HG02642 (cell line): ENCODE results near the gene SEC23IP.
"Not testable (repeated sequence)": the region's sequence is repeated elsewhere in the genome, so short reads cannot be mapped to it uniquely, and the experiment has no call there.

Experiments
- ATAC-seq: cut with Tn5 transposase; IDR thresholded peaks from one replicate; pipeline ENCODE4 v1.9.1; 2021; ENCODE audit warnings: mild to moderate bottlenecking; ENCODE audit not compliant: unreplicated experiment, poor library complexity

The SEC23IP gene

DNA sequence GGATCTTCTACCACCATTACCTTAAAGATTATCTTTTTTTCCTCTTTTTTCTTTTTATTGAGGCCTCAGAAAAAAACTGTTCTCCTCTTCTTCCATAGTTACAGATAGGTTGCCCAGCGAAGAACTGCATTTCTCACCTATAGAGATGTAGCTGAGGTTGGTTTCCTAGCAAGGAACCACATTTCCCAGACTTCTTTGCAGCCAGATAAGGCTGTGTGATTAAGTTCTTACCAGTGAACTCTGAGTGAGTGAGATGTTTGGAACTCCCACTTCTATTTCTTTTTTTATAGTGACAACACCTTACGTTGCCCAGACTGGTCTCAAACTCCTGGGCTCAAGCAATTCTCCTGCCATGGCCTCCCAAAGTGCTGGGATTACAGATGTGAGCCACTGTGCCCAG, 14.0 kb upstream of the SEC23IP start:
- ATAC-seq: no peak

DNA sequence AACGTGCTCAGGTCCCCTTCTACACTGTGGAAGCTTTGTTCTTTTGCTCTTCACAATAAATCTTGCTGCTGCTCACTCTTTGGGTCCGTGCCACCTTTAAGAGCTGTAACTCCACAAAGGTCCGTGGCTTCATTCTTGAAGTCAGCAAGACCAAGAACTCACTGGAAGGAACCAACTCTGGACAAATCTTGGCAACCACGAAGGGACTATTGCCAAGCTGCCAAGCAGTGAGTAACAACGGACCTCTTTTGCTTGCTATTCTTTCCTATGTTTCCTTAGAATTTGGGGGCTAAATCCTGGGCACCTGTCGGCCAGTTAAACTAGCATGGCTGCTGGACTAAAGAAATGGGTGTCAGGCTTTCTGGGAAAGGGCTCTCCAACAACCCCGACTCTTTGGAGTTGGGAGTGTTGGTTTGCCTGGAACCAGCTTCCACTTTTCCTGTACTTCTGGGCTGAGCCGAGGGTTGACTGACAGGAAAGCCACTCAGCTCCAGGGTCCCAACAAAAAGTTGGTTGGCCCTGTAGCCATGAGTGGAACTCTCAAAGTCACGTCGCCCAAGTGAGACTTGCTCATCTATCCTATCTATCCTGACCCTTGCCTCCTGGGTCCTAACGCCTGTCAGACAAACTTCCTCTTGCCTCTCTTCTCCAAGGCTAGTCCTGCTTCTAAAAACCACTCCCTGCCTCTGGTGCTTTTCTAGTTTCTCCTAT, 8.5 kb upstream of the SEC23IP start:
- not testable (repeated sequence) for ATAC-seq

DNA sequence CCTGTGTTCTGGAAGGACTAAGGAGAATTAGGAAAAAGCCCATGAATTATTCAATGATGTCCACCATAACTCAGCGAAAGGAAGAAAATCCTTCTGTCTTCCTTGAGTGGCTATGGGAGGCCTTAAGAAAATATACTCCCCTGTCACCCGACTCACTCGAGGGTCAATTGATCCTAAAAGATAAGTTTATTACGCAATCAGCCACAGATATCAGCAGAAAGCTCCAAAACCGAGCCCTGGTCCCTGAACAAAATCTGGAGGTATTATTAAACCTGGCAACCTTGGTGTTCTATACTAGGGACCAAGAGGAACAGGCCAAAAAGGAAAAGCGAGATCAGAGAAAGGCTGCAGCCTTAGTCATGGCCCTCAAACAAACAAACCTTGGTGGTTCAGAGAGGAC, 6.5 kb upstream of the SEC23IP start:
- ATAC-seq: not testable (repeated sequence)

DNA sequence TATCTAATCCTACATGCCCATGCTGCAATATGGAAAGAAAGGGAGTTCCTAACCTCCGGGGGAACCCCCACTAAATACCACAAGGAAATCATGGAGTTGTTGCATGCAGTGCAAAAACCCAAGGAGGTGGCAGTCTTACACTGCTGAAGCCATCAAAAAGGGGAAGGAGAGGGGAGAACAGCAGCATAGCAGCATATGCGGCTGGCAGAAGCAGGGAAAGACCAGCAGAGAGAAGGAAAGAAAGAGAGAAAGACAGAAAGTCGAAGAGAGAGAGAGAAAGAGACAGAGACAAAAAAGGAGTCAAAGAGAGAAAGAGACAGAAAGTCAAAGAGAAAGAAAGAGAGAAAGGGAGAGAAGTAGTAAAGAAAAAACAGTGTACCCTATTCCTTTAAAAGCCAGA, 3.8 kb upstream of the SEC23IP start:
- not testable (repeated sequence) for ATAC-seq

DNA sequence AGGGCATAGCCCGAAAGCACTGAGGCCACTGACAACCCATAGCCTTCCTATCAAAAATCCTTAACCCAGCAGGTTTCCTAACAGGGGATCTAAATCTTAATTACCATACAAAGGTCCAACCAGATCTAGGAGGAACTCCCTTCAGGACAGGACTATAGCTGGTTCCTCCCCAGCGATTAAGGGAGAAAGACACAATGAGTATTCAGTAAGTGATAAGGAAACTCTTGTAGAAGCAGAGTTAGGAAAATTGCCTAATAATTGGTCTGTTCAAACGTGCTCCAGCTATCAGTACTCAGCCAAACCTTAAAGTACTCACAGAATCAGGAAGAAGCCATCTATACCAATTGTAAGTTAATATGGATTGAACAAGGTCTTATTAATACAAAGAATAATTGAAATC, 3.3 kb upstream of the SEC23IP start:
- not testable (repeated sequence) for ATAC-seq

DNA sequence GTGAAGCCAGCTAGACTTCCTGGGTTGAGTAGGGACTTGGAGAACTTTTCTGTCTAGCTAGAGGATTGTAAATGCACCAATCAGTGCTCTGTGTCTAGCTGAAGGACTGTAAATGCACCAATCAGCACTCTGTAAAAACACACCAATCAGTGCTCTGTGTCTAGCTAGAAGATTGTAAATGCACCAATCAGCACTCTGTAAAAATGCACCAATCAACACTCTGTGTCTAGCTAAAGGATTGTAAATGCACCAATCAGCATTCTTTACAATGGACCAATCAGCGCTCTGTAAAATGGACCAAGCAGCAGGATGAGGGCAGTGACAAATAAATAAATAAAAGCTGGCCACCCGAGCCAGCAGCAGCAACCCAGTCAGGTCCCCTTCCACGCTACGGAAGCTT, 2.2 kb upstream of the SEC23IP start:
- ATAC-seq: not testable (repeated sequence)

DNA sequence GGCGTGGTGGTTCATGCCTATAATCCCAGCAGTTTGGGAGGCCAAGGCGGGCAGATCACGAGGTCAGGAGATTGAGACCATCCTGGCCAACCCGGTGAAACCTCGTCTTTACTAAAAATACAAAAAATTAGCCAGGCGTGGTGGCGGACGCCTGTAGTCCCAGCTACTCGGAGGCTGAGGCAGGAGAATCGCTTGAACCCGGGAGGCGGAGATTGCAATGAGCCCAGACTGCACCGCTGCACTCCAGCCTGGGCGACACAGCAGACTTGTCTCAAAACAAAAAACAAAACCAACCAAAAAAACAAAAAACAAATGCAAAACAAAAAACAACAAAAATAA, 712 bp upstream of the SEC23IP start:
- ATAC-seq: not testable (repeated sequence)

DNA sequence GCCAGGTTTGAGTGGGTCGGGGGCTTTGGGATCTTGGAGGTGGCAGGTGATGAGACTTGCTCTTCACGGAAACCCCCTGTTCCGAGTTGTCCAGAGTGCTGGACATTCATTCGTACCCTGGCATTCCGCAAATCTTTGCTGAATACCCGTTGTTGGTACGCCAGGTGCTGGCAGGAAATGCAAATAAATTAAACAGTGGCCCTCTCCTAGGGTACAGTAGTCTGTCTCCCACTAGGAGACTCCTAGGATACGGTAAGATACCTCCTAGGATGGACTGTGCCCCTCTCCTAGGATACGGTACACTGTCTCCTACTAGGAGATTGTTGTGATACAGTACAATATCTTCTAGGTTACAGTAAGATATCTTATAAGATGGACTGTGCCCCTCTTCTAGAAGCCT, 544 bp downstream of the SEC23IP start:
- ATAC-seq: no peak

DNA sequence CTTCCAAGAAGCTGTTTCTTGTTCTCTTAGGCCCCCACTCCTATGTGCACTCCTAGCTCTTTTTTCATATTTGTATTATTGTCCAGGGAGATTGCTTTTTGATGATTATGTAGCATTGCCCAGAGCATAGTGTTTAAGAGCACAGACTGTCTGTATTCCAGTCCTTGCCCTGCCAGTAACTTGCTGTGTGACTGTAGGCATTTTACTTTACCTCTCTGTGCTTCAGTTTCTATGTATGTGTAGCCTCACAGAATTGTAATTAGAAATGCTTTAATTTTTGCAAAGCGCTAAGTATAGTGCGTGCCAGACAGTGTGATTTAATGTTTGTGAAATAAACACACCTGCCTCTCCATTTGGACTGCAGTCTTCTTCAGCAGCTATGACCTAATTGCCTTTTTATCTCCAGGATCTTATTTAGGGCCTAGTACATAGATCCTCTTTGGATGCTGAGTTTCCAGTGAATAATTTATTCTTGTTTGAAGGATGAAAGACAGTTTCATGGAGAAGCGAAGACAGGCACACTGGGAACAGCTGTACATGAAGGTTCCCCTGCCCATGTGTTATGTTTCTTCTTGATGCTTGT, 1.4 kb downstream of the SEC23IP start:
- ATAC-seq: no peak

DNA sequence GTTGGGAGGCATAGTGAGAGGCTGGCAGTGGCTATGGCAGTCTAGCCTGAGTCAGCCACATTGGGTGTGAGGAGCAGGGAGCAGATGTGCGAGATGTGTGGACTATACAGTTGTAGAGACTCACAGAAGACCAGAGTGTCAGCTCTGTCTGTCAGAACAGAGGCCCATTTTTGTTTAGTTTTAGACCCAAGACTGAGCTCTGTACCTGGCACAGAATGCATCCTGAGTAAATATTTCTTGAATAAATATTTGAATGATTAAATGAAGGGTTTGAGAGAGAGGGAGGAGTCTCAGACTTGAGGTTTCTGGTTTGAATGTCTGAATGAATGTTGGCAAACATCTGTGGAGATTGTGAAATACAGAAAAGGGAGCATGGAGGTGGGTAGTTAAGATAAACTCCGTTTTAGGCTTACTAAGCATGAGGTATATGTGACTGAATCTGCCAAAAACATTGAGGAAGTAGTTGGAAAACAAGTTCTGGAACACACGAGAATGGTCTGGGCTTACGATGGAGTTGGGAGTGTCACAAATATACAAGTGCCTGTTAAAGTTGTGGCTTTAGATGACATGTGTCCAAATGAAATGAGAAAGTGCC, 3.6 kb downstream of the SEC23IP start:
- ATAC-seq: no peak

DNA sequence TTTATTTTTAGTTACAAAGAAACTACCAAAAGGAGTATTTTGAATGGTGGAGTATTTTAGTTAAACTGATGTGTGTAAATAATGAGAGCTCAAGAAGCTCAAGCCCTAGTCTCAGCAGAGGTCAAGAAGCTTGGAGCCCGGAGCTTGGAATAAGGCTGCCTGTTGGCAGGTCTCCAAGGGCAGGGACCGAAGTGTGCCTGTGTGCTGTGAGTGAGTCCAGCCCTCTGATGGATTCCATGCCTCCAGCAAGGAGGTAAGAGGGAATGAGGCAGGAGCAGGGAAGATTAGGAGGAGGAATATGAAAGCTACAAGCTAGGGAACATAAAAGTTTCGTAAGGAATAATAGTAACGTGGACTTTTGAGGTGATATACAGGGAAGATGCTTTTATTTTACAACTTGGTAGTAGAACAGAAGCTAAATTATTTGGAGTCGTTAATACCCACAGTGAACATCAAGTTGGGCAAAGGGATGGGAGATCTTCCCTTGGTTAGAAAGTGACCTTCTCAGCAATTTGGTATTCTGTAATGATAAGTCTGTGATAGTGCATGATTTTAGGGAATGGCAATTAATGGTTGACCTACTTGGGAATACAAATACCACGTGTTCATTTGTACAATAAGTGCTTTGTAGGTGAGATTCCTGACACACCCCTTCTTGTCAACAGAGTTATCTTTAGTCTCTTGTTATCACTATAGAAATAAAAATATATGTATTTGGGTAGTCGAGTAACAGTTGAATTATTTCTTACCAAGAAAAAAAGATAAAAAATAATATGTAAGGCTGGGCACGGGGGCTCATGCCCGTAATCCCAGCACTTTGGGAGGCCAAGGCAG, 4.6 kb downstream of the SEC23IP start:
- ATAC-seq: no peak

DNA sequence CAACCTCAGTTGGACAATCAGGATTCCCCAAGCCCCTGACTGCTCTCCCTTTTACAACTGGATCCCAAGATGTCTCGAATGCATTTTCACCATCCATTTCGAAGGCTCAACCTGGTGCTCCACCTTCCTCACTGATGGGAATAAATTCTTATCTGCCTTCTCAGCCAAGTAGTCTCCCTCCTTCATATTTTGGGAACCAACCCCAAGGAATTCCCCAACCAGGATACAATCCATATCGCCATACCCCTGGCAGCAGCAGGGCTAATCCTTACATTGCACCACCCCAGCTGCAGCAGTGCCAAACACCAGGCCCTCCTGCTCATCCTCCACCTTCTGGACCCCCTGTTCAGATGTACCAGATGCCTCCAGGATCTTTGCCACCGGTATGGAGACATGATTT, 6.0 kb downstream of the SEC23IP start:
- ATAC-seq: no peak

DNA sequence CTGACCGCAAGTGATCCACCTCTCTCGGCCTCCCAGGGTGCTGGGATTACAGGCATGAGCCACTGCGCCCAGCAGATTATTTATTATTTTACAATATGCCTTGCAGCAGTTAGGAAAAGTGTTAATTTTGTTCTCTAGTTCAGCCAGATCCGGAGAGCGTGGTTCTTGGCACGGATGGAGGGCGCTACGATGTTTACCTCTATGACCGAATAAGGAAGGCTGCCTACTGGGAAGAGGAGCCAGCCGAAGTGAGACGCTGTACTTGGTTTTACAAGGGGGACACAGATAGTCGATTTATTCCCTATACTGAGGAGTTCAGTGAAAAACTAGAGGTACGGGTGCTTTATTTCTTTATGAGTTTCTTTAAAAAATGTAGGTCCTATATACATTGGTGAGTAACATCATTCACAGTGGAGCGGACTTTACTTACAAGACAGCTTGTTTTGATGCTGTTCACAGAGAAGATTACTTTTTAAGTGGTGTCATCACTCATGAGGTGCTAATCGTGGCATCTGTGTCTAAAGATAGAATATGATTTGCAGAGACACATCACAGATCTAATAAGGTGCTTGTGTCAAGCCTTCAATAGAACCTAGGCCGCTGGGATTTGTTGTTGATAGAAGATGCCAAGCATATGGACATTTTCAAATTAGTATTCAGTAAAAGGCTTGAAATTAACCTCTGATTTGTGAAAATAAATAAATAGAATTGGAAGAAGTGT, 11.6 kb downstream of the SEC23IP start:
- ATAC-seq: no peak

DNA sequence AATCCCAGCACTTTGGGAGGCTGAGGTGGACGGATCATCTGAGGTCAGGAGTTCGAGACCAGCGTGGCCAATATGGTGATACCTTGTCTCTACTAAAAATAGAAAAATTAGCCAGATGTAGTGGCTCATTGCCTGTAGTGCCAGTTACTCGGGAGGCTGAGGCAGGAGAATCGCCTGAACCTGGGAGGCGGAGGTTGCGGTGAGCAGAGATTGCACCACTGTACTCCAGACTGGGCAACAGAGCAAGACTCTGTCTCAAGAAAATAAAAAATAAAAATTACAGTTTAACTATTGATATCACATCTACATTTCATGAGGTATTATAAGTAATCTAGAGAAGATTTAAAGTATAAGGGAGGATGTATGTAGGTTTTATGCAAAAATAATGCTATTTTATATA, 15.2 kb downstream of the SEC23IP start:
- not testable (repeated sequence) for ATAC-seq

DNA sequence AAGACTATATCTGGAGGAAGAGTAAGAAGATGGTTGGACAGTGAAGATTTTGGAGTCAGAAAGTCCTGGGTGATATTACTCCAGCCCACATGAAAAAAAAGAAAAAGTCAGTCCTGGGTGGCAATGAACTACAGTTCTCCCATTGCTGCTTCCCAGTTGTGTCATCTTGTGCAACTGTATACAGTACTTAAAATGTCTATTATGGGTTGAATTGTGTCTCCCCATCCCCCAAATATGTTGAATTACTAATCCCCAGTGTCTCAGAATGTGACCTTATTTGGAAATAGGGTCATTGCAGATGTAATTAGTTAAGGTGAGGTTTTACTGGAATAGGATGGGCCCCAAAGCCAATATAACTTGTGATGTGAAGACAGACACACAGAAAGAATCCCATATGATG, 15.6 kb downstream of the SEC23IP start:
- no peak for ATAC-seq

DNA sequence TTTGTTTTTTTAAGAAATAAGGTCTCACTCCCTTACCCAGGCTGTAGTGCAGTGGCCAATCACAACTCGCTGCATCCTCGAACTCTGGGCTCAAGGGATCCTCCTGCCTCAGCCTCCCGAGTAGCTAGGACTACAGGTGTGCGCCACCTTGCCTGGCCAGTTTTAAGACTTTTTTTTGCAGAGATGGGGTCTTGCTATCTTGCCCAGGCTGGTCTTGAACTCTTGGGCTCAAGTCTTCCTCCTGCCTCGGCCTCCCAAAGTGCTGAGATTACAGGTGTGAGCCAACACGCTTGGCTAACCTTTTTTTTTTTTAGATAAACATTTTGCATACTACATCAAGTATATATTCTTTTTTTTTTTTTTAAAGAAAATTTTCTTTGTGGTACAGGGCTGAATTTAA, 18.2 kb downstream of the SEC23IP start:
- ATAC-seq: no peak

DNA sequence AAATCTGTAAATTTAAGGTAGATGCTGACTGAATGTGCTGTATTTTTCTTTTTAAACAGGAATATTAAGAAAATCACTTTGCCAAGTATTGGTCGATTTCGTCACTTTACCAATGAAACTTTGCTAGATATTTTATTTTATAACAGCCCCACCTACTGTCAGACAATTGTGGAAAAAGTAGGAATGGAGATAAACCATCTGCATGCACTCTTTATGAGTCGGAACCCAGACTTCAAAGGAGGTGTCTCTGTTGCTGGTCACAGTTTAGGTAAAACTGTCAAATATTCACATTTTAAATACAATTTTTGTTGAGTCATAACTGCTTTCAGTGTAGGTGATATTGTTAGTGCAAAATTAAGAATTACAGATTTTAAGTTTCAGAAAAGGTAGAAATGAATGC, 25.2 kb downstream of the SEC23IP start:
- no peak for ATAC-seq

DNA sequence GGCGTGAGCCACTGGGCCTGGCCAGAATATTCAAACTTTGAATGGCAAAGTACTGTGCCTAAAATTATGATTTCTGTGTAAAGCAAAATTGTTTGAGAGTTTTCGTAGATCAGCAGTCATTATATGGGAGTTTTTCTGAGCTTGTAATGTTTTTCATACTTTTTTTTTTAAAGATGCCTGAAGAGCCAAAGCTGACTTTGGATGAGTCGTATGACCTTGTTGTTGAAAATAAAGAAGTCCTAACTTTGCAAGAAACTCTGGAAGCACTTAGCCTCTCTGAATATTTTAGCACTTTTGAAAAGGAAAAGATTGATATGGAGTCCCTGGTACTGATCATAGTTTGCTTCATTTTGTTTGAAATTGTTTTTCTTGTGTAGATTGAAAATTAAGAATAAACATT, 26.7 kb downstream of the SEC23IP start:
- ATAC-seq: no peak

DNA sequence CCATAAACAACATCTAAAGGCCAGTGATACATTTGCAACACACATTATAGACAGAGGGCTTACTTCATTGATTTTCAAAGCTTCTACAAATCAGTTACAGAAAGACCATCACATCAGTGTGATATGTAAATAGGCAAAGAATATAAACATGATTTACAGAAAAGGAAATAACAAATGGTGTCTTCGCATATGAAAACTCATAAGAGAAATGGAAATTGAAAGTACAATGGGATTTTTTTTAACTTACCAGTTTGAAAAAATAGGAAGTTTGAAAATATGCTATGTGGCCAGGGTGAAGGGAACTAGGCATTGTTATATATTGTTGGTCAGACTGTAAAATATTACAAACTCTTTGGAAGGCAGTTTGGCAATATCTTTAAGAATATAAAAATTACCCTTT, 27.3 kb downstream of the SEC23IP start:
- ATAC-seq: peak; percentile 54

DNA sequence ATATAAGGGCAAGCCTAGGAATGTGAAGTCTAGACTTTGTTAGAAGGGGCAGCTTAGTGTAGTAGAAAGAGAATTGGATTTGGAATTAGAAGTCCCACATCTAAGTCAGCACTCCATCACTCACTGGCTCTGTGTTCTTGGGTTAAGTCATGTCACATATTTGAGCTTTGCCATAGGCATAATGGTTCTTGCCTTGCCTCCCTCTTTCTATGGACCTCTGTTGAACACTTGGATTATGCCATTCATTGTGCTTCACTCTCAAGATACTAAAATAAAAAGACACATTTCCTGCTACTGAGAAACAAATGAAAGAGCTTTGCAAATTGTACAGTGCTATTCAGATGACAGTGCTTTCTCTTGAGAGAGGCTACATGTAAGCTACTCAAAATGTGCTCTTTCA, 35.9 kb downstream of the SEC23IP start:
- ATAC-seq: no peak

DNA sequence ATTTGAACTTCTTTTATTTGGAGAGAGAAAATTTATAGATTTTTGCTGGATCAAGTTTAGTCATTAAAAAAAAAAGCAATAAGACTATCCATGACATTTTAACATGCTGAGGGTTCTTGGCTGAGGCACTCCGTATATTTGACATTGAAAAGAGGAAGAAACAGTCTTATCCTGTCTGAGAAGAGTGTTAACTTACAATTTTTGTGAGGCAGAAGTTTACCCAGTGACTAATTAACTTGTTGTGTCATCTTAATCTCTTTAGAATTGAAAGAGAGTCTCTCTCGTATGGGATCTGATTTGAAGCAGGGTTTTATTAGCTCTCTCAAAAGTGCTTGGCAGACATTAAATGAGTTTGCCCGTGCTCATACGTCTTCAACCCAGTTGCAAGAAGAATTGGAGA, 39.3 kb downstream of the SEC23IP start:
- ATAC-seq: no peak
